Keratinocyte (primary cell): ENCODE data around the gene ATP8A2. TPM values are rescaled to one million over a fixed set of nuclear protein-coding genes. Genes with fewer than 3 reads are reported as not detected.

ENCODE experiments used
- DNase-seq: peaks from one replicate; pipeline ENCODE4 v3.0.0-alpha.2; 2011; ENCODE audit warnings: low read depth, missing footprints, low spot score
- FAIRE-seq: peaks from 2 replicates; lab custom pipeline; 2011; peaks lifted over from hg19 to GRCh38; lab: Jason Lieb, UNC
- H2AFZ ChIP-seq: 2 replicates; pipeline ENCODE4 v1.6.0; 2012; ENCODE audit warnings: low read length, control low read depth, inconsistent platforms; ENCODE audit not compliant: control insufficient read depth
- H3K27ac ChIP-seq: 2 replicates; pipeline ENCODE4 v1.5.1; 2011; ENCODE audit warnings: low read length; ENCODE audit not compliant: control insufficient read depth, insufficient read depth
- H3K27me3 ChIP-seq: 3 replicates; pipeline ENCODE4 v1.6.0; 2011; ENCODE audit warnings: low read length; ENCODE audit not compliant: control insufficient read depth, insufficient read depth; ENCODE audit errors: extremely low read depth
- H3K36me3 ChIP-seq, 2 experiments: 2 replicates in 1 of 2; 3 replicates in 1 of 2; pipeline ENCODE4 v1.5.1; 2011; ENCODE audit warnings: low read length in 2 of 2, mild to moderate bottlenecking in 1 of 2; ENCODE audit not compliant: control insufficient read depth in 2 of 2, insufficient read depth in 2 of 2; ENCODE audit errors: extremely low read depth in 1 of 2
- H3K4me1 ChIP-seq: 3 replicates; pipeline ENCODE4 v1.5.1; 2011; ENCODE audit warnings: low read length; ENCODE audit not compliant: control insufficient read depth, insufficient read depth; ENCODE audit errors: extremely low read depth
- H3K4me2 ChIP-seq: 3 replicates; pipeline ENCODE4 v1.6.0; 2011; ENCODE audit warnings: low read depth, low read length; ENCODE audit not compliant: control insufficient read depth, insufficient read depth; ENCODE audit errors: extremely low read depth
- H3K4me3 ChIP-seq, 3 experiments: fragments of 200-600 bp in 1 of 3; sonication (generic) in 1 of 3; 2 replicates in 2 of 3; 3 replicates in 1 of 3; pipeline ENCODE4 v1.5.1; 2011 to 2016; ENCODE audit warnings: low read length in 3 of 3, mild to moderate bottlenecking in 3 of 3, control low read depth in 2 of 3, inconsistent platforms in 1 of 3, low read depth in 1 of 3, mixed read lengths in 1 of 3, mixed run types in 1 of 3, moderate library complexity in 1 of 3; ENCODE audit not compliant: control insufficient read depth in 2 of 3, insufficient read depth in 2 of 3; ENCODE audit errors: extremely low read depth in 1 of 3
- H3K79me2 ChIP-seq: 2 replicates; pipeline ENCODE4 v1.6.0; 2012; ENCODE audit warnings: low read length; ENCODE audit not compliant: control insufficient read depth, insufficient read depth
- H3K9ac ChIP-seq: 3 replicates; pipeline ENCODE4 v1.6.0; 2011; ENCODE audit warnings: low read length; ENCODE audit not compliant: control insufficient read depth, insufficient read depth; ENCODE audit errors: extremely low read depth
- H3K9me1 ChIP-seq: 3 replicates; pipeline ENCODE4 v1.6.0; 2011; ENCODE audit warnings: low read length; ENCODE audit not compliant: control insufficient read depth, insufficient read depth; ENCODE audit errors: extremely low read depth
- H3K9me3 ChIP-seq: 2 replicates; pipeline ENCODE4 v1.5.1; 2012; ENCODE audit warnings: low read depth, low read length; ENCODE audit not compliant: control insufficient read depth
- H4K20me1 ChIP-seq: 3 replicates; pipeline ENCODE4 v1.6.0; 2011; ENCODE audit warnings: low read length; ENCODE audit not compliant: control insufficient read depth, insufficient read depth; ENCODE audit errors: extremely low read depth
- EZH2 ChIP-seq: IDR thresholded peaks from one replicate; pipeline ENCODE4 v1.6.1; 2012; ENCODE audit warnings: inconsistent platforms, mild to moderate bottlenecking, low read length, moderate library complexity
- dilution Hi-C: fragments of 300-500 bp; cut with MboI; formaldehyde crosslinking; loops from one replicate; pipeline ENCODE4 v1.7.0; 2020; ENCODE audit warnings: low sequenced_read_pairs; ENCODE audit not compliant: extremely low pct_ligation_motif_present
- polyA plus RNA-seq, 5 experiments: library from polyadenylated mRNA; depleted of rRNA in 3 of 5; stranded (reverse) in 3 of 5; stranded (forward) in 1 of 5; unstranded in 1 of 5; fragments of >200 nt; gene quantifications; 1 replicate in 1 of 5; 2 replicates in 3 of 5; 3 replicates in 1 of 5; pipeline versions ENCODE4 v1.2.1 to v1.2.3, GENCODE V29; 2011 to 2012; ENCODE audit warnings: missing spikeins in 2 of 5, low read depth in 1 of 5, low replicate concordance in 1 of 5
- TF ChIP-seq, protein P1 (sequence below), 3 experiments: IDR thresholded peaks in 1 of 3; conservative IDR thresholded peaks in 1 of 3; optimal IDR thresholded peaks in 1 of 3; 2 replicates in 2 of 3; 3 replicates in 1 of 3; pipeline versions ENCODE3 to v1.5.1; 2011; ENCODE audit warnings: low read length in 3 of 3, mild to moderate bottlenecking in 3 of 3, moderate library complexity in 2 of 3, control low read depth in 1 of 3, inconsistent platforms in 1 of 3; ENCODE audit not compliant: insufficient read depth in 2 of 3; ENCODE audit errors: extremely low read depth in 1 of 3

ATP8A2 gene
- polyA plus RNA-seq, 1 donor (not counting 4 experiments of a cell fraction or from before 2014, with no cell fraction given): 0.16 TPM

DNA sequence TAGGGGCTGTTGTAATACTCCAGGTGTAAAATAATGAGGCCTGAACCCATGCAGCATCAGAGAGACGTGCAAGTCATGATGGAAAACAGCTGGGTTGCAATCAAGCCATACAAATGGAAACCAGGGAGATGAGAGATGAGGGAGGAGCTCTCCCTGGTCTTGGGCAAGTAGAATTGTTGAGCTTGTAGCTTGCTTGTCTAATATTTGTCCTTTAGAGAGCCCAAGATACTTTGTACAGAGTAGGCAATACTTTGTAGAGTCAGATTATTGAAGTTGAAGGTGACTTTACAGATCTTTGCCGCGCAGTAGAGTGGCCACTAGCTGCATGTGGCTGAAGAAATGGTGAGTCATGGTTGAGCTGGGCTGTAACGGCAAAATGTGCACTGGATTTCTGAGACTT lies 8.3 kb downstream of the ATP8A2 start:
- no peak for FAIRE-seq
- H3K4me3 ChIP-seq: no peak overlapping the region
- no peak for TF ChIP-seq EZH2
- H3K4me2 ChIP-seq: no peak overlapping the region
- H3K4me1 ChIP-seq: no peaks in the 10 kb centered on the region
- no peak overlapping the region for H2AFZ ChIP-seq
- H3K9me3 ChIP-seq: no peaks in the 10 kb centered on the region
- DNase-seq: no peak
- no peaks in the 10 kb centered on the region for H3K79me2 ChIP-seq
- H3K9ac ChIP-seq: no peak overlapping the region
- H3K27me3 ChIP-seq: peaks cover 13% of the 10 kb centered on the region
- H3K27ac ChIP-seq: no peak overlapping the region
- H3K36me3 ChIP-seq: no peaks in the 10 kb centered on the region
- dilution Hi-C loops: no loop called here
- no peaks in the 10 kb centered on the region for H3K9me1 ChIP-seq
- no peaks in the 10 kb centered on the region for H4K20me1 ChIP-seq

DNA sequence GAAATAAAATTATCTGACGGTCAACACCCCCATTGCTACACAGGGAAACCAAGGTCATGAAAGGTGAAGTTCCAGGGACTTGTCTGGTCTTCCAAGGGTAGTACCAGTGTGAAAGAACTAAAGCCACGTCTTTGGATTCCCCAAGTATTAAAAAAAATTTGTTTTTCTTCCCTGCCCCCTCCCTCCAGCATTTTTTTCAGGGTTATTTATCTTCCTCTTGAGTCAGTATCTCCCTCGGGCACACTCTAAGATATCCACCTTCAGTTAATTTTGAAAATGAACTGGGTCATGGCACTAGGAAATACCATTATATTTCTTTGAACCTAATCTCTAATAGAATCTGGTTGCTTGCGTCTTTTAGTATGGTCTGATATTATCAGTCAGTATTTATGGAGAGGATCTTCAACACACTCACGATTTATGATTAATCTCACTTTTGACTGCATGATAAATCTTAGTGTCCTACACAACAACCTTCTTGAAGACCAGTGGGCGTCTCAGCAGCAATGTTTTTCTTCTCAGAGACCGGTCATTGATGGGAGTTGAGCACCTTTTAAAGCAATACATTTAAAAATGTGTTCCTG lies 9.1 kb downstream of the ATP8A2 start:
- H3K9me1 ChIP-seq: no peaks in the 10 kb centered on the region
- DNase-seq: no peak
- no peaks in the 10 kb centered on the region for H3K4me1 ChIP-seq
- no peaks in the 10 kb centered on the region for H3K36me3 ChIP-seq
- H3K4me3 ChIP-seq: no peak overlapping the region
- H3K27ac ChIP-seq: no peak overlapping the region
- FAIRE-seq: no peak
- no peak overlapping the region for H3K4me2 ChIP-seq
- no peaks in the 10 kb centered on the region for H3K79me2 ChIP-seq
- H3K9me3 ChIP-seq: no peaks in the 10 kb centered on the region
- H2AFZ ChIP-seq: no peak overlapping the region
- H4K20me1 ChIP-seq: no peaks in the 10 kb centered on the region
- TF ChIP-seq, protein P1, sequence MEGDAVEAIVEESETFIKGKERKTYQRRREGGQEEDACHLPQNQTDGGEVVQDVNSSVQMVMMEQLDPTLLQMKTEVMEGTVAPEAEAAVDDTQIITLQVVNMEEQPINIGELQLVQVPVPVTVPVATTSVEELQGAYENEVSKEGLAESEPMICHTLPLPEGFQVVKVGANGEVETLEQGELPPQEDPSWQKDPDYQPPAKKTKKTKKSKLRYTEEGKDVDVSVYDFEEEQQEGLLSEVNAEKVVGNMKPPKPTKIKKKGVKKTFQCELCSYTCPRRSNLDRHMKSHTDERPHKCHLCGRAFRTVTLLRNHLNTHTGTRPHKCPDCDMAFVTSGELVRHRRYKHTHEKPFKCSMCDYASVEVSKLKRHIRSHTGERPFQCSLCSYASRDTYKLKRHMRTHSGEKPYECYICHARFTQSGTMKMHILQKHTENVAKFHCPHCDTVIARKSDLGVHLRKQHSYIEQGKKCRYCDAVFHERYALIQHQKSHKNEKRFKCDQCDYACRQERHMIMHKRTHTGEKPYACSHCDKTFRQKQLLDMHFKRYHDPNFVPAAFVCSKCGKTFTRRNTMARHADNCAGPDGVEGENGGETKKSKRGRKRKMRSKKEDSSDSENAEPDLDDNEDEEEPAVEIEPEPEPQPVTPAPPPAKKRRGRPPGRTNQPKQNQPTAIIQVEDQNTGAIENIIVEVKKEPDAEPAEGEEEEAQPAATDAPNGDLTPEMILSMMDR (optimal IDR thresholded peaks at IDR 0.05 in 1 of 3, IDR thresholded peaks at IDR 0.05 in 1 of 3, conservative IDR thresholded peaks at IDR 0.05 in 1 of 3; ENCODE audit: extremely low read depth in 1 of 3, insufficient read depth in 2 of 3, low read length in 3 of 3): no peak
- TF ChIP-seq EZH2: no peak
- H3K9ac ChIP-seq: no peak overlapping the region
- dilution Hi-C loops: no loop called here
- H3K27me3 ChIP-seq: peaks cover 8% of the 10 kb centered on the region
